Measurements from ENCODE around the gene SLC41A1. TPM values are rescaled to one million over a fixed set of nuclear protein-coding genes. Genes with fewer than 3 reads are reported as not detected.

Gene SLC41A1
- total RNA-seq, 1 donor from 2014 or later, result 35.2 TPM

DNA sequence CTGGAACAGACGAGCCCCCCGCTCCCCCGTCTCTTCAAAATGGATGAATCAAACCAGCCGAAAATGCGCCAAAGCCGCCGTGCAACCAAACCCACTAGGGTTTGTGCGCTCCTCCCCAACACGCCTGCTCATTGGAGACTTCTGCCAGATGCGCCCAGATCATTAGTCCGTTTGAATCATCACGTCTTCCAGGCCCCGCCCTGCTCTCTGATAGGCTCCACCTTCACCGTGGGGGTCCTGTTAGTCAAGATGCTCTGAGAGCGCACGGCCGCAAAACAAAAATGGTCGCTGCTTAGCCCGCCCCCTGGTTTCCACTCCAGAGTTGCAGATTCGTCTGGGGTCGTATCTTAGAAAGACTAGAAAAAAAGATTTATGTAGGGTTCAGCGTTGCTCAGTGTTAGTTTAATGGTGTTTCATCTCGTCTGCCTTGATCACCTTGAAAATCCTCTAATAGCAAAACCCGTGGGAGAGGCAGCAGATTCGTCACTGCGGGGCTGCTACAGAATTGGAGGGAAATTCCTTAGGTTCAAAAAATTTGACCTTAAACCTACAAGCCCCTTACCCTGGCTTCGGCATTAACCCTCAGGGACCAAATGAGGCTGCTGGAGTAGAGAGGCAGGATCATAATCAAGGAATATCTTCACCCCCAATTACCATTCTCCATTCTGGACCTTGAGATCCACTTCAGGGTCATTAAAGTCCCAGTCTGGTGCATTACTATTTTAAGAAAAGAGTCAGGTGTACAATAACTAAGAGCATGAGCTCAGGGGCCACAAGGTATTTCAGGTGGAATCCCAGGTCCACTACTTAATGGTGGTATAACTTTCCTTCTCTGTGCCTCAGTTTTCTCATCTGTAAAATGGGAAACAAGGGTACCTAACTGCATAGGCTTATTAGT lies 62.6 kb downstream of the SLC41A1 start, which contains the start of gene NUCKS1:
NUCKS1 (minus strand) TSS at position 45 of the 898 bp plus-strand sequence. CDS start 209 bp downstream, outside the sequence.
- peaks cover 8% of the 10 kb centered on the region for H3K27me3 Mint-ChIP-seq (ENCODE audit: unreplicated experiment)
- peak within 1 kb of the TSS; percentile 97 for H3K4me3 Mint-ChIP-seq (ENCODE audit: unreplicated experiment)
- H3K27ac Mint-ChIP-seq (ENCODE audit: unreplicated experiment), result peak within 1 kb of the TSS; percentile 97
- H3K9me3 Mint-ChIP-seq (ENCODE audit: unreplicated experiment), result no peaks in the 10 kb centered on the region
- peaks cover 32% of the 10 kb centered on the region for H3K4me1 Mint-ChIP-seq (ENCODE audit: unreplicated experiment)
- H3K36me3 Mint-ChIP-seq (ENCODE audit: low read depth, unreplicated experiment), result peaks cover 12% of the 10 kb centered on the region
- DNase-seq (ENCODE audit: low spot score), result peak; percentile 90
- TF ChIP-seq, protein P1, sequence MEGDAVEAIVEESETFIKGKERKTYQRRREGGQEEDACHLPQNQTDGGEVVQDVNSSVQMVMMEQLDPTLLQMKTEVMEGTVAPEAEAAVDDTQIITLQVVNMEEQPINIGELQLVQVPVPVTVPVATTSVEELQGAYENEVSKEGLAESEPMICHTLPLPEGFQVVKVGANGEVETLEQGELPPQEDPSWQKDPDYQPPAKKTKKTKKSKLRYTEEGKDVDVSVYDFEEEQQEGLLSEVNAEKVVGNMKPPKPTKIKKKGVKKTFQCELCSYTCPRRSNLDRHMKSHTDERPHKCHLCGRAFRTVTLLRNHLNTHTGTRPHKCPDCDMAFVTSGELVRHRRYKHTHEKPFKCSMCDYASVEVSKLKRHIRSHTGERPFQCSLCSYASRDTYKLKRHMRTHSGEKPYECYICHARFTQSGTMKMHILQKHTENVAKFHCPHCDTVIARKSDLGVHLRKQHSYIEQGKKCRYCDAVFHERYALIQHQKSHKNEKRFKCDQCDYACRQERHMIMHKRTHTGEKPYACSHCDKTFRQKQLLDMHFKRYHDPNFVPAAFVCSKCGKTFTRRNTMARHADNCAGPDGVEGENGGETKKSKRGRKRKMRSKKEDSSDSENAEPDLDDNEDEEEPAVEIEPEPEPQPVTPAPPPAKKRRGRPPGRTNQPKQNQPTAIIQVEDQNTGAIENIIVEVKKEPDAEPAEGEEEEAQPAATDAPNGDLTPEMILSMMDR (IDR thresholded peaks at IDR 0.05; ENCODE audit: unreplicated experiment), result no peak

DNA sequence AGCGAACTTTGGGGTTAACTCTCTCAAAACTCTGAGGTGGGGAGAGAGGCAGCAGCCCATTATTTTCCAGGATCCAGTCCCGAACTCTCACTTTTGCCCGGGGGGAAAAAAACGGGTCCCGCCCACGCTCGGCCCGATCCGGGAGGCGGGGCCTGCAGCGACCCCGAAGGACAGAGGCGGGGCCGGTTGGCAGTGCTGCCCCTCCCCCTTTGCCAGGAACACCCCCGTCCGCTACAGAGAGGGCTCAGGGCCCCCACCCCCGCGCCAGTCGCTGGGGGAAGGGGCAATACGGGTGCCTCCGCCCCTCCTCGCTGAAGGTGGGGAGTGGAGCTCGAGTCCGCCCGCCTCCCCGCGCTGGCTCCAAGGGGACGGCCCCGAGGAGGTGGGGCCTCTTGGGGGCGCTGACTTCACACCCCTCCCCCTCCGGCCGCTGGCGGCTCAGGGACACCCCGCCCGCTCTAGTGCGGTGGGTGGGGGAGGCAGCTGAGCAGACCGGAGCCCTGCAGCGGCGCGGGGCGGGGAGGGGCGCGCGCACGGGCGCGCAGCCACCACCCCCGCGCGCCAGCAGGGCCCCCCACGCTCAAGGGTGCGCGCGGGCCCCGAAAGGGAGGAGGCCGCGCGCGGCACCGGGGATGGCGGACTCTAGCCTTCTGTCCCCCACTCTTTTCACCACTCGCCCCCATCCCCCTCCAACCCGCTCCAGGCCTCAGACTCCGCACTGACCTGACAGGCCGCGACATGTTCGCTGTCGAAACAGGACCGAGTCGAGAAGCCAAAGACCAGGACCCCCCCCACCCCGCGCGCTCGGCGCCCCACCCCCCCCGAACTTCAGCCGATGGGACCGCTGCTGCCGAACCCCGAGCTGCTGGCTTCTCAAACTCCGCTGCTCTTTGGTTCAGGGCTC lies 63.5 kb downstream of the SLC41A1 start:
- Mint-ChIP-seq H3K4me3 (ENCODE audit: unreplicated experiment) (peak overlapping the region; percentile 97), H3K27ac (ENCODE audit: unreplicated experiment) (peak overlapping the region; percentile 97), H3K4me1 (ENCODE audit: unreplicated experiment) (peaks cover 32% of the 10 kb centered on the region), H3K27me3 (ENCODE audit: unreplicated experiment) (peaks cover 8% of the 10 kb centered on the region), H3K36me3 (ENCODE audit: low read depth, unreplicated experiment) (peaks cover 12% of the 10 kb centered on the region), H3K9me3 (ENCODE audit: unreplicated experiment) (no peaks in the 10 kb centered on the region)
- DNase-seq (ENCODE audit: low spot score), result peak; percentile 95
- TF ChIP-seq, protein P1 (IDR thresholded peaks at IDR 0.05; ENCODE audit: unreplicated experiment), result no peak

DNA sequence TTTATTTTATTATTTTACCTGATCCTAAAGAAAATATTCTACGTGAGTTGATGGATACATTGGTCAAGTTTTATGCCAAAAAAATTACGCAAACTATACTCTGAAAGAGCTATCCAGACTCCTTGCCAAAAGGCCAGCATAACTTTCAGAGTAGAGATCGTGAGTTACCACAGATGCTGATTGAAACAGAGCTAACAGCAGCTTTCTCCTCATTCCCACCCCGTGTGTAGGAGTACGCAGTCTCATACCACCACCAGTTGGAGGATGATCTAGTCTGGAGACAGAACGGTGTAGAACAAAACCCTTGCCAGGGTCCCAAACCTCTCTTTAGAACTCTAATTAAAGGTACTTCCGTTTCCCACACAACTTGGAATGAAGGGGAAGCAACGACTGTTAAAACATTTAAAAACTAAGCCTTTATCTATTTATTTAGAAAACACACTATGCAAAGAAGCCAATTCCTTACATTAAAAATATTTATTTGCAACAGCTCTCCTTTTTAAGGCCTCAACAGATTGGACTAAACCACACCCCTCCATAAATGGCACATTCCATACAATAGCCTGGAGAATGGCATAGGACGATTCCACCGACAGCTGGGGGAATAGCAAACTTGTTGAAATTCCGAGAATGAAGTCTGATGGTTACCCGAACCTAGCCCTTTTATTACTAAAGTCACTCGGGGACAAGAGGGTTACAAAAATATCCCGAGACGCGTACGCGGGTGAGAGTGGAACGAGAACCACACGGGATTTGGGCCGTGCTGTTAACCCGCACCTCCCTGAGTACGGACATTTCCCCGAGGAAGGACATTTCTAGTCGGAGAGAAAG lies 64.4 kb downstream of the SLC41A1 start:
- Mint-ChIP-seq H3K4me3 (ENCODE audit: unreplicated experiment) (peak overlapping the region; percentile 94), H3K36me3 (ENCODE audit: low read depth, unreplicated experiment) (peaks cover 12% of the 10 kb centered on the region), H3K27ac (ENCODE audit: unreplicated experiment) (peak overlapping the region; percentile 97), H3K27me3 (ENCODE audit: unreplicated experiment) (peaks cover 8% of the 10 kb centered on the region), H3K4me1 (ENCODE audit: unreplicated experiment) (peaks cover 37% of the 10 kb centered on the region), H3K9me3 (ENCODE audit: unreplicated experiment) (no peaks in the 10 kb centered on the region)
- DNase-seq (ENCODE audit: low spot score), result no peak
- TF ChIP-seq, protein P1 (IDR thresholded peaks at IDR 0.05; ENCODE audit: unreplicated experiment), result no peak

DNA sequence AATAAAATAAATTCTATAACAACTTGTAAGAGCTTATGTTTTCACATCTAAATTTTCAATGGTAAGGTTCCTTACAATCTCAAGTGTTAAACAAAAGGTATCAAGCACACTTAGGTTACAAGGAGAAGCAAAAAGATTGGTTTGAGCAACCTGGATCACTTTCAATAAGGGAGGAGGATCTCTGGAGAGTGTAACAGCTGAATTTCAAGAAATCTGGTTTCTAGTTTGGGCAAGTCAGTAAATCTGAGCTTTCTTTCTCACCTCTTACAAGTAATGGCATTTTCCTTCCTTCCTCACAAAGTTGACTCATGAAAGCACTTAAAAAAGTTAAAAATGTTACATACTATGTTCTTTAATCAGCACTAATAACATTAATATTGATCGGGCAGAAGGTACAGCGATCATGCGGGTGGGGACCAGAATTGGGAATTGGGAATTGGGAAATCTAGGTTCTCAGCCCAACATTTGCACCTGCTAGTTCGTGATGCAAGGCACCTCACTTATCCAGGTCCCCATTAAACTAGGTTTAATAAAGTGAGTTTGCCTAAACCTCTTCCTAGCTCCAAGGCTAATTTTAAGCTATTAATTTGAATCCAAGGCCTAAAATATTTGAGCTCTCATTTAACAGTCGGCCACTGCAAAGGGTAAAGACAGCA lies 66.1 kb downstream of the SLC41A1 start:
- DNase-seq (ENCODE audit: low spot score), result no peak
- Mint-ChIP-seq H3K9me3 (ENCODE audit: unreplicated experiment) (no peaks in the 10 kb centered on the region), H3K4me3 (ENCODE audit: unreplicated experiment) (peak overlapping the region; percentile 22), H3K27ac (ENCODE audit: unreplicated experiment) (no peak overlapping the region), H3K27me3 (ENCODE audit: unreplicated experiment) (peaks cover 8% of the 10 kb centered on the region), H3K36me3 (ENCODE audit: low read depth, unreplicated experiment) (peaks cover 12% of the 10 kb centered on the region), H3K4me1 (ENCODE audit: unreplicated experiment) (peaks cover 41% of the 10 kb centered on the region)
- TF ChIP-seq, protein P1 (IDR thresholded peaks at IDR 0.05; ENCODE audit: unreplicated experiment), result no peak
